Ovary (tissue), 9 donors: ENCODE results near the gene GPR3. TPM values are rescaled to one million over a fixed set of nuclear protein-coding genes. Genes with fewer than 3 reads are reported as not detected.
A peak's percentile ranks its signal among the peaks of the same experiment; 100 is the strongest.
"Not testable (repeated sequence)": the region's sequence is repeated elsewhere in the genome, so short reads cannot be mapped to it uniquely, and the experiment has no call there.

Source experiments
- DNase-seq, 5 donors: peaks; one replicate each; pipeline ENCODE4 v3.0.0-alpha.2; 2019 to 2020
- H3K27ac ChIP-seq, 2 donors: fragments of 200-600 bp; one replicate each; pipeline versions ENCODE4 v1.5.1 to v1.8.0; 2019 to 2022
- H3K27me3 ChIP-seq: fragments of 200-600 bp; one replicate; pipeline ENCODE4 v1.8.0; 2022
- H3K36me3 ChIP-seq: fragments of 200-600 bp; sonication (generic); one replicate; pipeline ENCODE4 v1.5.1; 2019
- H3K4me1 ChIP-seq: one replicate; pipeline ENCODE4 v1.8.1; 2013; ENCODE audit warnings: mild to moderate bottlenecking, moderate library complexity; ENCODE audit not compliant: insufficient read depth
- H3K4me3 ChIP-seq: fragments of 200-600 bp; sonication (generic); one replicate; pipeline ENCODE4 v1.5.1; 2017
- H3K9me3 ChIP-seq, 2 donors: fragments of 200-600 bp in 1 of 2; sonication (generic) in 1 of 2; one replicate each; pipeline versions ENCODE4 v1.5.1 to v1.8.1; 2013 to 2019; ENCODE audit warnings: mild to moderate bottlenecking in 1 of 2, moderate library complexity in 1 of 2
- CTCF ChIP-seq, 3 donors: fragments of 450-650 bp in 2 of 3; fragments of 200-600 bp in 1 of 3; IDR thresholded peaks; one replicate each; pipeline versions ENCODE4 v1.5.1 to v1.8.0; 2016 to 2022; ENCODE audit warnings: antibody characterized with exemption in 3 of 3, mild to moderate bottlenecking in 1 of 3
- EP300 ChIP-seq: sonication (generic); formaldehyde crosslinking; IDR thresholded peaks from one replicate; pipeline ENCODE4 v1.6.1; 2017; ENCODE audit warnings: antibody characterized with exemption
- POLR2A ChIP-seq: fragments of 450-650 bp; IDR thresholded peaks from one replicate; pipeline ENCODE4 v1.6.1; 2017; ENCODE audit warnings: antibody characterized with exemption, mild to moderate bottlenecking, moderate library complexity
- WGBS, 3 donors: extraction: QIAGEN DNeasy Blood & Tissue Kit in 1 of 3; methylation state at CpG; one replicate each; pipeline versions ENCODE4 v1.1.5 to v1.1.7; 2013 to 2017; 5-methylcytosine and 5-hydroxymethylcytosine counted together
- intact Hi-C, 4 donors: fragments of 100-400 bp; cut with DNase I; formaldehyde crosslinking; loops; one replicate each; pipeline versions ENCODE4 v1.11.0 to v1.15.1; 2022 to 2023
- polyA plus RNA-seq, 2 donors: library from polyadenylated mRNA; stranded (reverse); fragments of 200-250 nt in 1 of 2; fragments of 350-450 nt in 1 of 2; fragmentation: Illumina TruSeq in 1 of 2; extraction: RNeasy Lipid Tissue Mini Kit (QIAGEN cat#74804) in 1 of 2; gene quantifications; one replicate each; pipeline ENCODE4 v1.2.3, GENCODE V29; 2013 to 2014
- total RNA-seq, 7 donors: library from RNA; depleted of rRNA in 2 of 7; stranded (reverse); fragments of >200 nt in 2 of 7; fragmentation: NEBNext Ultra II Directional in 3 of 7; extraction: Animal tissue kit (Norgen Biotek cat#: 25700) in 3 of 7; gene quantifications; one replicate each; pipeline versions ENCODE4 v1.1.0 to v1.2.4, GENCODE V29; 2016 to 2023
- donor health status: DM: no; HTN: no; CAD: no; lungs with moderate emphysema.
- donor health status: DM: no; HTN: no; CAD: no.
- donor health status: Bipolar disorder and iron deficiency.
- donor health status: DM: yes; HTN: yes; CAD: no.
- donor health status: DM: no; HTN: no; CAD: no.
- donor health status: DM: yes; HTN: yes; CAD: no.

The GPR3 gene
- total and polyA plus RNA-seq, 9 donors, result 0.12 to 0.87 (median 0.30) TPM; not detected in 1

- H3K4me3 ChIP-seq, result no peak overlapping the region
- no peaks in the 10 kb centered on the region for H3K9me3 ChIP-seq
- DNase-seq, result no peak
- no peaks in the 10 kb centered on the region for H3K36me3 ChIP-seq
- WGBS, 3 donors, result 13 to 16% (median 14%) methylated on average over 17 of the region's 17 CpGs
- peaks cover 13% of the 10 kb centered on the region for H3K4me1 ChIP-seq
- H3K27ac ChIP-seq, result no peak overlapping the region
- H3K27me3 ChIP-seq, result no peaks in the 10 kb centered on the region
- intact Hi-C loops, result no loop called here
- TF ChIP-seq EP300 (no peak), CTCF (IDR thresholded peaks at IDR 0.05) (no peak), POLR2A (no peak)
Measured at GRCh38 chr1:27428316-27429028, 36.0 kb downstream of the GPR3 start.

DNA sequence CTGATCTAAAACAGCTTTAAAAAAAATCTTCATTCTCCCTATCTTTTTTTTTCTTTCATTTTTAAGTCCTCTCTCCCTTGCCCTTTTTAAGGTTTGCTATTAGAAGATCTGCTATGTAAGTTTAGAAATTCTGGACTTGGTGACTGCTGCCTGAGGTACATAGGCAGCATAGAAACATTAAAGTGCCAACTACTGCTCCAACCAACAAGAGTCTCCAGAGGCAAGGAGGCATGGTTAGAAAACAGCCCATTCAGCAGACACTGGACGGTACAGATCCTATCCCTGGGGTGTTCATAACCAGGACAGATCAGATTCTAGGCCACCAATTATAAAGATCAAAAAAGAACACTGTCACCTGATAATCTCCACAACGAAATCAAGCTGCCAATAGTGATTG, 36.6 kb downstream of the GPR3 start:
- Histone ChIP-seq H3K9me3 (no peaks in the 10 kb centered on the region), H3K4me1 (peaks cover 15% of the 10 kb centered on the region), H3K36me3 (no peaks in the 10 kb centered on the region), H3K27ac (no peak overlapping the region), H3K27me3 (no peaks in the 10 kb centered on the region), H3K4me3 (no peak overlapping the region)
- WGBS, 3 donors, result 26 to 41% (median 26%) methylated on average over 2 of the region's 2 CpGs
- no peak for TF ChIP-seq POLR2A
- TF ChIP-seq EP300, result no peak
- no peak for TF ChIP-seq CTCF (IDR thresholded peaks at IDR 0.05)
- DNase-seq, result no peak
- intact Hi-C loops, result no loop called here

- no peaks in the 10 kb centered on the region for H3K9me3 ChIP-seq
- intact Hi-C loops, result loop anchor here in 3 of 4 donors (10.0 kb wide), 1 partner anchor 54 kb away; no protein-coding TSS in a partner anchor
- no peak for TF ChIP-seq POLR2A
- TF ChIP-seq EP300, result no peak
- TF ChIP-seq CTCF (IDR thresholded peaks at IDR 0.05), result no peak
- H3K27ac ChIP-seq, result peak overlapping the region in 1 of 2 donors; percentile 14
- no peak overlapping the region for H3K4me3 ChIP-seq
- WGBS, 3 donors, result 2 to 3% (median 2%) methylated on average over 1 of the region's 1 CpG
- no peaks in the 10 kb centered on the region for H3K27me3 ChIP-seq
- no peaks in the 10 kb centered on the region for H3K36me3 ChIP-seq
- DNase-seq, result no peak
- peaks cover 24% of the 10 kb centered on the region for H3K4me1 ChIP-seq
Measured at GRCh38 chr1:27430903-27431600, 38.6 kb downstream of the GPR3 start.

- 89 to 92% (median 91%) methylated on average over 2 of the region's 2 CpGs for WGBS, 3 donors
- Histone ChIP-seq H3K27me3 (no peaks in the 10 kb centered on the region), H3K27ac (no peak overlapping the region), H3K9me3 (no peaks in the 10 kb centered on the region), H3K4me1 (peaks cover 26% of the 10 kb centered on the region), H3K36me3 (no peaks in the 10 kb centered on the region), H3K4me3 (no peak overlapping the region)
- DNase-seq, result no peak
- intact Hi-C loops, result loop anchor here in 3 of 4 donors (10.0 kb wide), 1 partner anchor 53 kb away; no protein-coding TSS in a partner anchor
- TF ChIP-seq EP300 (no peak), CTCF (IDR thresholded peaks at IDR 0.05) (no peak), POLR2A (no peak)
Measured at GRCh38 chr1:27431601-27431940, 39.1 kb downstream of the GPR3 start.

DNA sequence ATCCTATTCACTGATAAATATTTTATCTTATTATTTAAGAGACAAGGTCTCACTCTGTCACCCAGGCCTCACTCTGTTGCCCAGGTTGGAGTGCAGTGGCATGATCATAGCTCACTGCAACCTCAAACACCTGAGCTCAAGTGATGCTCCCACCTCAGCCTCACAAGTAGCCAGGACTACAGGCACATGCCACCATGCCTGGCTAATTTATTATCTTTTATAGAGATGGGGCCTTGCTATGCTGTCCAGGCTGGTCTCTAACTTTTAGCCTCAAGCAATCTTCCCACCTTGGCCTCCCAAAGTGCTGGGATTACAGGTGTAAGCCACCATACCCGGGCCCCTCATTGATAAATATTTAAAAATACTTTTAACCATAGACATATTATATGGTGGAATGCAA, 40.3 kb downstream of the GPR3 start:
- intact Hi-C loops, result loop anchor here in 3 of 4 donors (10.0 kb wide), 1 partner anchor 52 kb away; no protein-coding TSS in a partner anchor
- H3K27me3 ChIP-seq, H3K4me3 ChIP-seq, H3K36me3 ChIP-seq, H3K9me3 ChIP-seq, DNase-seq, H3K27ac ChIP-seq: not testable (repeated sequence)
- 13 to 40% (median 29%) methylated on average over 1 of the region's 1 CpG for WGBS, 3 donors
- H3K4me1 ChIP-seq, result peaks cover 26% of the 10 kb centered on the region
